ENCODE results near the gene STARD3NL. TPM values are rescaled to one million over a fixed set of nuclear protein-coding genes. Genes with fewer than 3 reads are reported as not detected.

Gene STARD3NL
- polyA plus RNA-seq, 1 experiment, result 93.4 TPM

GRCh38 chr7:38187794-38188440 lies 9.9 kb downstream of the STARD3NL start:
- DNase-seq (ENCODE audit: low read depth, low spot score), result no peak
- no peak overlapping the region for H3K27ac ChIP-seq (ENCODE audit: low read depth, low read length)
- ChIA-PET CTCF (interaction anchor here (0.6 to 4.6 kb wide), 5 partner anchors 13 to 180 kb away, joined by 3 to 35 read pairs (median 3); no protein-coding TSS in a partner anchor), POLR2A (interaction anchor here (2.3 kb wide), 1 partner anchor 10 kb away, joined by 6 read pairs; the partner anchor contains the start of gene STARD3NL)
- H3K27me3 ChIP-seq (ENCODE audit: control insufficient read depth, insufficient read depth, low read length), result no peaks in the 10 kb centered on the region
- H3K9me3 ChIP-seq (ENCODE audit: control insufficient read depth, insufficient read depth, low read length), result no peaks in the 10 kb centered on the region
- no peak overlapping the region for H3K4me3 ChIP-seq (ENCODE audit: low read depth, low read length)
- TF ChIP-seq CTCF (IDR thresholded peaks at IDR 0.05; ENCODE audit: low read depth, low read length), result no peak

- H3K27me3 ChIP-seq (ENCODE audit: control insufficient read depth, insufficient read depth, low read length), result no peaks in the 10 kb centered on the region
- ChIA-PET CTCF (interaction anchor here (4.6 kb wide), 1 partner anchor 26 kb away, joined by 35 read pairs; no protein-coding TSS in a partner anchor), POLR2A (no interaction called here)
- DNase-seq (ENCODE audit: low read depth, low spot score), result no peak
- H3K9me3 ChIP-seq (ENCODE audit: control insufficient read depth, insufficient read depth, low read length), result no peaks in the 10 kb centered on the region
- TF ChIP-seq CTCF (IDR thresholded peaks at IDR 0.05; ENCODE audit: low read depth, low read length), result no peak
- no peak overlapping the region for H3K27ac ChIP-seq (ENCODE audit: low read depth, low read length)
- no peak overlapping the region for H3K4me3 ChIP-seq (ENCODE audit: low read depth, low read length)
These were observed 11.3 kb downstream of the STARD3NL start for GRCh38 chr7:38189231-38189938.

GRCh38 chr7:38190011-38190410 lies 12.0 kb downstream of the STARD3NL start:
- no peaks in the 10 kb centered on the region for H3K27me3 ChIP-seq (ENCODE audit: control insufficient read depth, insufficient read depth, low read length)
- no peaks in the 10 kb centered on the region for H3K9me3 ChIP-seq (ENCODE audit: control insufficient read depth, insufficient read depth, low read length)
- no peak for DNase-seq (ENCODE audit: low read depth, low spot score)
- ChIA-PET POLR2A (no interaction called here), CTCF (no interaction called here)
- H3K27ac ChIP-seq (ENCODE audit: low read depth, low read length), result no peak overlapping the region
- TF ChIP-seq CTCF (IDR thresholded peaks at IDR 0.05; ENCODE audit: low read depth, low read length), result no peak
- H3K4me3 ChIP-seq (ENCODE audit: low read depth, low read length), result no peak overlapping the region

GRCh38 chr7:38191791-38192190 lies 13.7 kb downstream of the STARD3NL start:
- DNase-seq (ENCODE audit: low read depth, low spot score), result no peak
- no peak for TF ChIP-seq CTCF (IDR thresholded peaks at IDR 0.05; ENCODE audit: low read depth, low read length)
- no peak overlapping the region for H3K4me3 ChIP-seq (ENCODE audit: low read depth, low read length)
- no peaks in the 10 kb centered on the region for H3K9me3 ChIP-seq (ENCODE audit: control insufficient read depth, insufficient read depth, low read length)
- no peak overlapping the region for H3K27ac ChIP-seq (ENCODE audit: low read depth, low read length)
- POLR2A ChIA-PET, result interaction anchor here (1.0 kb wide), 1 partner anchor 14 kb away, joined by 3 read pairs; the partner anchor contains the start of gene STARD3NL
- CTCF ChIA-PET, result interaction anchor here (4.1 kb wide), 1 partner anchor 24 kb away, joined by 44 read pairs; no protein-coding TSS in a partner anchor
- H3K27me3 ChIP-seq (ENCODE audit: control insufficient read depth, insufficient read depth, low read length), result no peaks in the 10 kb centered on the region

GRCh38 chr7:38192327-38192726 lies 14.3 kb downstream of the STARD3NL start:
- CTCF ChIA-PET, result interaction anchor here (4.1 kb wide), 1 partner anchor 23 kb away, joined by 44 read pairs; no protein-coding TSS in a partner anchor

More at GRCh38 chr7:38192327-38192726, 14.3 kb downstream of the STARD3NL start:
- H3K27me3 ChIP-seq (ENCODE audit: control insufficient read depth, insufficient read depth, low read length), result no peaks in the 10 kb centered on the region
- H3K4me3 ChIP-seq (ENCODE audit: low read depth, low read length), result no peak overlapping the region
- POLR2A ChIA-PET, result interaction anchor here (1.0 kb wide), 1 partner anchor 14 kb away, joined by 3 read pairs; the partner anchor contains the start of gene STARD3NL
- no peak overlapping the region for H3K27ac ChIP-seq (ENCODE audit: low read depth, low read length)
- no peak for DNase-seq (ENCODE audit: low read depth, low spot score)
- H3K9me3 ChIP-seq (ENCODE audit: control insufficient read depth, insufficient read depth, low read length), result no peaks in the 10 kb centered on the region
- TF ChIP-seq CTCF (IDR thresholded peaks at IDR 0.05; ENCODE audit: low read depth, low read length), result no peak

Data from AG04450 (cell line).